Amniotic epithelial cell (primary cell): ENCODE results near the gene EBF4.
"Not testable (repeated sequence)": the region's sequence is repeated elsewhere in the genome, so short reads cannot be mapped to it uniquely, and the experiment has no call there.

ENCODE experiments used
- DNase-seq: peaks from one replicate; pipeline ENCODE4 v3.0.0-alpha.2; 2010; ENCODE audit warnings: low read depth

The EBF4 gene

GRCh38 chr20:2757969-2758368 lies 65.4 kb downstream of the EBF4 start:
- DNase-seq: no peak

GRCh38 chr20:2759143-2759542 lies 66.6 kb downstream of the EBF4 start:
- no peak for DNase-seq

GRCh38 chr20:2759603-2760296 lies 67.2 kb downstream of the EBF4 start:
- DNase-seq: no peak

DNA sequence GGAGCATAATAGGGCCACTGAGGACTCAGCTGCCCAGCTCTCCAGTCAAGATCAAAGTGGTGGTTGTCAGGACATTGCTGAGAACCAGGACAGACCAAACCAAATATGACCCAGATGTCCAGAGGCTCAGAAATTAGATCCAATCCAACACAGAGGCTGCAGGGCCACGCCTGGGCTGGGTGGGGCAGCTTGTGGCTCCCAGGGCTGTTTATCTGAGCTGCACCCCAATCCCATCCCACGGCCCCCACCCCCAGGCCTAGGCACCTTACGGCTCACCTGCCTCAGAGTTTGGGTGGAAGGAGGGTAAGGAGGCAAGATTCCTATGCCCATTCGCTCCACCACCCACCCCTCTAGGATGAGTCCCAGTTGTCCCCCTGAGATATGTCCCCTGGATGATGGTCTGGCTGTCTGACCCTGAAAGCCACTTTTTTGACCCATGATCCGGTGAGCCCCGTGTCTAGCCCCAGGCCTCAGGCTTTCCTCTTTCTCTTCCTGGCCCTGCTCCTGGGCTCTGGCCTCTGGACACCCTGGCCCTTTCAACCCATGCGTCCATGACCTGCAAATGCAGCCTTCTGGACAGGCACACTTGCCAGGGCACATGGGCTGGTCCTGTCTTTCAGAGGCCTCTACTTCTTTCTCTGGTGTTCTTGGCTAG lies 67.8 kb downstream of the EBF4 start:
- DNase-seq: no peak

- no peak for DNase-seq
These were observed 68.3 kb downstream of the EBF4 start for GRCh38 chr20:2760952-2761305.

- no peak for DNase-seq
These were observed 69.3 kb downstream of the EBF4 start for GRCh38 chr20:2761885-2762284.

DNA sequence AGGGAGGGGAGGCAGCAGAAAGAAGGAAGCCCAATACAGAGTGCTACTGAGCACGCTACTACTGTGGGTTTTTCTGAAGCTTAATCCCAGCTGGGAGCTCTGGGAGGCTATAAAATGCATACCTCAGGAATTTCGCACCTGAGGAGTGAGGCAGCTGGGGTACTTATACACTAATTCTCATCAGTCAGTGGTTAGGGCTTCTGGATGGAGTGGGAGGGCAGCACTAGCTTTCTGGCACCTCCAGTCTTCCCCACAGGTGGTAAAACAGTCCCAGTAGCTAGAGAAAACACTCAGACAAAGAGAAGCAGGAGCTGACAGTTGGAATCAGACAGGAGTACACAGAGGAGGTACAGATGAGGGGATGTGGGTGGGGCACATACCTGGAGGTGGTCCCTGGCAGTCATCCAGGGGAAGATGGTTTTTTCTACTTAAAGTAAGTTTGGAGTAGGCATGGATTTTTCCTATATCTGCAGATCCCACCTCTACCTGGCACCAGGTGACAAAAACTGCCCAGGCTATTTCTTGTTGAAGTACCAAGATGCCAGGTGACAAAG lies 70.1 kb downstream of the EBF4 start:
- no peak for DNase-seq

DNA sequence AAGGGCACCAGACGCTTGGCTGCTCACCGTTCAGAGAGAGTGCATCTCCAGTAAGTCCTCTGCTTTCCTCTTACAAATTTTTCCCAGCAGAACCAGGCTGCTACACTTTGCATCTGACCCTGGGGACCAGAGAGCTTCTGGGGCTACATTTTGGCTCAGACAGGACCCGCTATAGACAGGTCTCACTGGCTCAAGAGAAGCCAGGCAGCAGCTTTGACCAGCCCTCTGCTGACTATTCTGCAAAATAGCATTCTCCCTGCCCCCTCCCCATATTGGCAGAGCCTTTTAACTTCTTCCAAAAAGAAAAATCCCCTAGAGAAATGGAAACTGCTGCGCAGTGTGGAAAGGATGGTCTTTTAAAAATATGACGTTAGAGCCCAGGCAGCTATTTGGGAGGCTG lies 70.6 kb downstream of the EBF4 start:
- no peak for DNase-seq

GRCh38 chr20:2767768-2768631 lies 75.4 kb downstream of the EBF4 start:
- no peak for DNase-seq

DNA sequence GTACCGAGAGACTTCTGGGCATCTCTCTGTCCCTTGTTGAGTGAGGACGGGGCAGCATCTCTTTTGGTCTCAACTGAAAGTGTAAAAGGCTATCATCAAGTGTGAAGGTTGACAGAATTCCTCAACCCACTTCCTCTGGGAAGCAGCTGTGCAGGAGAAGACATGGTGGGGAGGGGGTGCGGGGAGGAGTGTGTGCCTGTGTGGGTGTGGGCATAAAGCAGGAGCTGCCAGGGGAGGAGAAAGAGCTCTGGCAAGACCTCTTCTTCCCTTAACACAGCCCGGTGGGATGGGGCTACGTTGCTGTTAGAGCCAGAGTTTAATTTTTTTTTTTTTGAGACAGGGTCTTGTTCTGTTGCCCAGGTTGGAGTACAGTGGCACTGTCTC lies 76.0 kb downstream of the EBF4 start:
- no peak for DNase-seq

GRCh38 chr20:2770091-2770490 lies 77.5 kb downstream of the EBF4 start:
- not testable (repeated sequence) for DNase-seq

DNA sequence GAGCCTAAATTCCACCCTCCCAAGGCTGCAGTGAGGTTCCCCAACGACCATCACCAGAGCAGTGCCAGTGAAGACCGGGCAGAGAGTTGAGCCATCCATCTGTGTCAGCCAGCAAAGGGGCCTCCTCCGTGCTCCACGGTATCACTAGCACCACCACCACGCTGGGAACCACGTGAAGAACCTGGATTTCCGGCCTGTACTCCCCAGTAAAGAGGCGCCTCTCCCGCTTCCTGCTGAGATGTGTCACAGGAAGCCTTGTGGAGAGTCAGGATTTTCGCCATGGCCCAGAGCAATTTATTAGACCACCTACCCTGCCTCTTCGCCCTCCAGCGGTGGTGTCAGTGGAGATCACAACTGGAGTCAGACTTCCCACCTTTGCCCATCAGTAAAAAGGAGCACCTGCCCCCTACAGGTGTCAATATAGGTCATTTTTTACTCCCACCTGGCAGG lies 79.1 kb downstream of the EBF4 start:
- peak; percentile 5 for DNase-seq

GRCh38 chr20:2773812-2774211 lies 81.2 kb downstream of the EBF4 start:
- no peak for DNase-seq

DNA sequence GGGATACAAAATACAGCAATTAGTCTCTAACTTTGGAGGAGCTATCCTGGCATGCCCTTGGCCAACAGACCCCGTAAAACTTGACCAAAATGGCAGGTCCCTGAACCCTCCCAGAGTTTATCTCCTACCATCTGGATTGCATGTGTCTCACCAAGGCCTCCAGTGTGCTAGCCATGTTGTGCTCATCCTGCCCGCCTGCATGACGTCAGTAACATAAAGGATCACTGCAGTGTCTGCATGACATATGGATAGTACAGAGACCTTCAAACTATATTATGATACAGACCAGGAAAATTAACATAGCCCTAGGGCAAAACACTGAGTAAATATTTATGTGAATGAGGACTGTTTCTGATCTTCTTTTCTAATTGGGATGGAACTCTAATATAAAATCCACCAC lies 82.6 kb downstream of the EBF4 start:
- DNase-seq: no peak

GRCh38 chr20:2778602-2779321 lies 86.2 kb downstream of the EBF4 start:
- DNase-seq: no peak

- no peak for DNase-seq
These were observed 88.4 kb downstream of the EBF4 start for GRCh38 chr20:2780948-2781347.

GRCh38 chr20:2783908-2784566 lies 91.5 kb downstream of the EBF4 start:
- no peak for DNase-seq

- no peak for DNase-seq
These were observed 100.9 kb downstream of the EBF4 start for GRCh38 chr20:2793471-2793870.

DNA sequence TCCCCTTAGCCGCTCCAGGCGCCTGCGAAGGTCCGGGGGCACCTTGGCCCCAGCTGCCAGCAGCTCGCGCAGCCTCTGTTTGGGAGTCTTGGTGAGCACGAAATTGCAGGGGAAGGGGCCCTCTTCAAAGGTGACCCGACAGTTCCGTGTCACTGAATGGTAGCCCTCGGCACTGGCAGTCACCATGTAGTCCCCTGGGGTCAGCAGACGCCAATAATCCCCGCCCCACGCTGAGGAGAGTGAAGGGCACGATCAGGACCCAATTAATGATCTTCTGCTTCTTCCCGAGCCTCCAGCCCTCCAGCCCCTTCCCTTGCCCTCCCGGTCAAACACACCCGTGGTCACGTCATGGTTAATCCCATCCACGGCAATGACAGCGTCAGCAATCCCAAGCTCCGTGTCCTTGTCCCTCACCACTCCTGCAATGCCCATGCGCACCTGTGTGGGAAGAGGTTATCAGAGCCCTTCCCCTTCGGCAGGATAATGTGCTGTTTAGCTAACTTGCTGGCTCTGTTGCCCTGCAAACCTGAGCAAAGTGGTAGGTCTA lies 101.7 kb downstream of the EBF4 start:
- no peak for DNase-seq

GRCh38 chr20:2794866-2795447 lies 102.4 kb downstream of the EBF4 start:
- DNase-seq: no peak

- DNase-seq: no peak
These were observed 102.9 kb downstream of the EBF4 start for GRCh38 chr20:2795451-2795850.
